H1 (cell line): Measurements from ENCODE around the gene TUBA8. TPM values are rescaled to one million over a fixed set of nuclear protein-coding genes. Genes with fewer than 3 reads are reported as not detected.

Experiments
- CTCF ChIA-PET: fragments of 300-600 bp; sonication (Branson Sonifier 250); formaldehyde crosslinking; loops from one replicate; lab custom pipeline; 2021; ENCODE audit not compliant: partially characterized antibody; lab: Charles Lee
- POLR2A ChIA-PET: fragments of 300-600 bp; sonication (Branson Sonifier 250); formaldehyde crosslinking; loops from one replicate; lab custom pipeline; 2021; ENCODE audit warnings: inconsistent platforms; ENCODE audit not compliant: partially characterized antibody; lab: Charles Lee
- DNase-seq, 2 experiments: peaks; one replicate each; pipeline versions ENCODE4 v3.0.0 to v3.0.0-alpha.2; 2010 to 2022; ENCODE audit warnings: low spot score in 2 of 2, low read depth in 1 of 2, mixed read lengths in 1 of 2
- FAIRE-seq: peaks from 2 replicates; lab custom pipeline; 2011; peaks lifted over from hg19 to GRCh38; lab: Jason Lieb, UNC
- H2AFZ ChIP-seq: 2 replicates; pipeline ENCODE4 v1.8.1; 2012; ENCODE audit warnings: low read length, inconsistent platforms
- H2AK5ac ChIP-seq: 2 replicates; pipeline ENCODE4 v1.6.1; 2013; ENCODE audit warnings: low read depth, low read length
- H2BK120ac ChIP-seq: replicated peaks from 2 replicates; pipeline ENCODE3; 2013; ENCODE audit warnings: low read depth, low read length, inconsistent platforms
- H2BK12ac ChIP-seq: 2 replicates; pipeline ENCODE4 v1.6.1; 2013; ENCODE audit warnings: low read depth, low read length
- H2BK15ac ChIP-seq: 2 replicates; pipeline ENCODE4 v1.6.1; 2013; ENCODE audit warnings: low read length
- H2BK20ac ChIP-seq: 2 replicates; pipeline ENCODE4 v1.6.1; 2013; ENCODE audit warnings: low read length
- H2BK5ac ChIP-seq: 2 replicates; pipeline ENCODE4 v1.6.1; 2013; ENCODE audit warnings: low read depth, low read length
- H3K14ac ChIP-seq: 2 replicates; pipeline ENCODE4 v1.6.1; 2013; ENCODE audit warnings: inconsistent platforms; ENCODE audit not compliant: insufficient read length
- H3K18ac ChIP-seq: 2 replicates; pipeline ENCODE4 v1.6.1; 2013; ENCODE audit warnings: low read length; ENCODE audit errors: extremely low read depth
- H3K23ac ChIP-seq: 2 replicates; pipeline ENCODE4 v1.6.1; 2013; ENCODE audit warnings: inconsistent platforms; ENCODE audit not compliant: insufficient read length
- H3K23me2 ChIP-seq: 2 replicates; pipeline ENCODE4 v1.6.1; 2013; ENCODE audit warnings: low read depth, low read length
- H3K27ac ChIP-seq: 2 replicates; pipeline ENCODE4 v1.6.1; 2011; ENCODE audit warnings: low read depth, low read length, inconsistent platforms
- H3K27me3 ChIP-seq, 4 experiments: replicated peaks in 1 of 4; 1 replicate in 1 of 4; 2 replicates in 3 of 4; pipeline versions ENCODE4 v1.6.1 to v1.8.1; 2011 to 2013; ENCODE audit warnings: low read length in 3 of 4, mild to moderate bottlenecking in 3 of 4, inconsistent platforms in 2 of 4, mixed read lengths in 2 of 4, moderate library complexity in 1 of 4; ENCODE audit not compliant: control insufficient read depth in 3 of 4, insufficient read depth in 3 of 4; ENCODE audit errors: extremely low read depth in 1 of 4
- H3K36me3 ChIP-seq, 4 experiments: 2 replicates each; pipeline versions ENCODE4 v1.6.1 to v1.8.1; 2011 to 2013; ENCODE audit warnings: mild to moderate bottlenecking in 4 of 4, low read length in 3 of 4, moderate library complexity in 2 of 4, control low read depth in 1 of 4, inconsistent platforms in 1 of 4; ENCODE audit not compliant: insufficient read depth in 4 of 4, control insufficient read depth in 2 of 4
- H3K4ac ChIP-seq: replicated peaks from 2 replicates; pipeline ENCODE3; 2013; ENCODE audit warnings: low read length, low read depth, mixed read lengths, inconsistent platforms; ENCODE audit not compliant: insufficient read length
- H3K4me1 ChIP-seq, 4 experiments: replicated peaks in 1 of 4; 1 replicate in 1 of 4; 2 replicates in 3 of 4; pipeline versions ENCODE4 v1.6.1 to v1.8.1; 2011 to 2013; ENCODE audit warnings: low read length in 3 of 4, inconsistent platforms in 2 of 4, mixed read lengths in 1 of 4; ENCODE audit not compliant: insufficient read depth in 4 of 4, control insufficient read depth in 3 of 4
- H3K4me2 ChIP-seq, 2 experiments: 2 replicates each; pipeline versions ENCODE4 v1.6.1 to v1.8.1; 2011 to 2013; ENCODE audit warnings: low read depth in 2 of 2, low read length in 2 of 2, control low read depth in 1 of 2, inconsistent platforms in 1 of 2, mild to moderate bottlenecking in 1 of 2; ENCODE audit not compliant: insufficient read depth in 1 of 2
- H3K4me3 ChIP-seq, 4 experiments: fragments of 200-600, 300-600 bp in 1 of 4; sonication (generic), shearing (Covaris generic), sonication (Bioruptor Twin) in 1 of 4; 2 replicates each; pipeline versions ENCODE4 v1.5.1 to v1.8.1; 2011 to 2016; ENCODE audit warnings: low read length in 4 of 4, low read depth in 3 of 4, control low read depth in 2 of 4, inconsistent platforms in 2 of 4, mild to moderate bottlenecking in 2 of 4, mixed read lengths in 1 of 4, moderate library complexity in 1 of 4; ENCODE audit not compliant: insufficient read depth in 2 of 4; ENCODE audit errors: extremely low read depth in 1 of 4
- H3K56ac ChIP-seq: replicated peaks from 2 replicates; pipeline ENCODE3; 2013; ENCODE audit warnings: low read depth, mild to moderate bottlenecking, mixed read lengths, low read length, inconsistent platforms; ENCODE audit not compliant: insufficient read length
- H3K79me1 ChIP-seq: 2 replicates; pipeline ENCODE4 v1.6.1; 2013; ENCODE audit warnings: low read depth, low read length, control low read depth
- H3K79me2 ChIP-seq, 2 experiments: 2 replicates each; pipeline versions ENCODE4 v1.6.1 to v1.8.1; 2012 to 2013; ENCODE audit warnings: low read length in 2 of 2, mild to moderate bottlenecking in 2 of 2, inconsistent platforms in 1 of 2; ENCODE audit not compliant: insufficient read depth in 2 of 2, control insufficient read depth in 1 of 2
- H3K9ac ChIP-seq, 4 experiments: replicated peaks in 1 of 4; 1 replicate in 1 of 4; 2 replicates in 3 of 4; pipeline versions ENCODE4 v1.6.1 to v1.8.1; 2011 to 2013; ENCODE audit warnings: low read depth in 3 of 4, low read length in 3 of 4, control low read depth in 2 of 4, mild to moderate bottlenecking in 2 of 4, moderate library complexity in 2 of 4, inconsistent platforms in 1 of 4; ENCODE audit errors: extremely low read depth in 1 of 4
- H3K9me3 ChIP-seq, 2 experiments: 2 replicates each; pipeline versions ENCODE4 v1.6.1 to v1.8.1; 2012 to 2013; ENCODE audit warnings: mild to moderate bottlenecking in 2 of 2, moderate library complexity in 2 of 2, control low read depth in 1 of 2, inconsistent platforms in 1 of 2, low read depth in 1 of 2, low read length in 1 of 2, mixed read lengths in 1 of 2; ENCODE audit not compliant: insufficient read depth in 2 of 2
- H4K20me1 ChIP-seq, 2 experiments: replicated peaks in 1 of 2; 2 replicates each; pipeline versions ENCODE3 to v1.8.1; 2011 to 2013; ENCODE audit warnings: inconsistent platforms in 2 of 2, low read length in 2 of 2, mild to moderate bottlenecking in 1 of 2; ENCODE audit not compliant: insufficient read depth in 2 of 2, control insufficient read depth in 1 of 2
- H4K5ac ChIP-seq: 2 replicates; pipeline ENCODE4 v1.6.1; 2013; ENCODE audit warnings: low read length, low read depth, mixed read lengths, inconsistent platforms; ENCODE audit not compliant: insufficient read length
- H4K8ac ChIP-seq: 2 replicates; pipeline ENCODE4 v1.8.0; 2013; ENCODE audit warnings: mild to moderate bottlenecking, moderate library complexity, low read length, inconsistent platforms; ENCODE audit not compliant: insufficient read depth; ENCODE audit errors: extremely low read depth
- H4K91ac ChIP-seq: replicated peaks from 2 replicates; pipeline ENCODE3; 2013; ENCODE audit warnings: low read length, mixed read lengths, inconsistent platforms; ENCODE audit not compliant: insufficient read length
- EP300 ChIP-seq, 2 experiments: IDR thresholded peaks; 1 replicate in 1 of 2; 2 replicates in 1 of 2; pipeline ENCODE4 v1.6.1; 2011 to 2012; ENCODE audit warnings: low read depth in 2 of 2, low read length in 2 of 2, mild to moderate bottlenecking in 2 of 2, borderline replicate concordance in 1 of 2, inconsistent platforms in 1 of 2, moderate library complexity in 1 of 2
- FOSL1 ChIP-seq: IDR thresholded peaks from 2 replicates; pipeline ENCODE4 v1.6.1; 2011; ENCODE audit warnings: mild to moderate bottlenecking, low read depth, low read length, moderate library complexity; ENCODE audit not compliant: insufficient read depth
- KDM4A ChIP-seq: IDR thresholded peaks from one replicate; pipeline ENCODE4 v1.7.1; 2012; ENCODE audit warnings: low read depth, mild to moderate bottlenecking, moderate library complexity, low read length, inconsistent platforms; ENCODE audit not compliant: severe bottlenecking
- RNF2 ChIP-seq: fragments of 200-900, 300-1000 bp; sonication (generic); IDR thresholded peaks from 2 replicates; pipeline ENCODE4 v1.7.1; 2016; ENCODE audit warnings: borderline replicate concordance, low read depth, mild to moderate bottlenecking, antibody characterized with exemption, low read length; ENCODE audit not compliant: poor library complexity, severe bottlenecking; ENCODE audit errors: missing control alignments
- RXRA ChIP-seq: IDR thresholded peaks from 2 replicates; pipeline ENCODE4 v1.6.1; 2011; ENCODE audit warnings: low read depth, mild to moderate bottlenecking, low read length, moderate library complexity; ENCODE audit not compliant: insufficient read depth
- TEAD4 ChIP-seq: IDR thresholded peaks from 2 replicates; pipeline ENCODE4 v1.6.1; 2012; ENCODE audit warnings: low read depth, low read length, inconsistent platforms, mixed read lengths
- WGBS, 2 experiments: shearing (Covaris generic) in 1 of 2; methylation state at CpG; one replicate each; pipeline versions ENCODE4 v1.1.6 to v1.1.7; 2013 to 2015; ENCODE audit warnings: low lambda C conversion rate in 2 of 2, mixed read lengths in 2 of 2, inconsistent platforms in 1 of 2, low coverage in 1 of 2, missing lambda C conversion rate in 1 of 2; ENCODE audit not compliant: insufficient replicate concordance in 2 of 2, insufficient coverage in 1 of 2, insufficient read length in 1 of 2; ENCODE audit errors: extremely low coverage in 1 of 2, missing lambda C conversion rate in 1 of 2; 5-methylcytosine and 5-hydroxymethylcytosine counted together
- polyA plus RNA-seq, 7 experiments: library from polyadenylated mRNA; depleted of rRNA in 3 of 7; stranded (reverse) in 5 of 7; unstranded in 2 of 7; fragments of >200 nt in 5 of 7; fragments of 200-250 nt in 2 of 7; gene quantifications; 1 replicate in 5 of 7; 2 replicates in 1 of 7; 4 replicates in 1 of 7; pipeline versions ENCODE4 v1.2.1 to v1.2.3, GENCODE V29; 2011 to 2013; ENCODE audit warnings: missing spikeins in 2 of 7, mixed read lengths in 2 of 7
- total RNA-seq: library from RNA; stranded (reverse); fragmentation: NEBNext Ultra II Directional; extraction: Animal tissue kit (Norgen Biotek cat#: 25700); gene quantifications from 2 replicates; pipeline ENCODE4 v1.2.1, GENCODE V29; 2021

Gene TUBA8
- total and polyA plus RNA-seq, 2 of the 8 experiments (the other 6 are each of a cell fraction or from before 2014, with no cell fraction given): 1.0 to 4.0 TPM

DNA sequence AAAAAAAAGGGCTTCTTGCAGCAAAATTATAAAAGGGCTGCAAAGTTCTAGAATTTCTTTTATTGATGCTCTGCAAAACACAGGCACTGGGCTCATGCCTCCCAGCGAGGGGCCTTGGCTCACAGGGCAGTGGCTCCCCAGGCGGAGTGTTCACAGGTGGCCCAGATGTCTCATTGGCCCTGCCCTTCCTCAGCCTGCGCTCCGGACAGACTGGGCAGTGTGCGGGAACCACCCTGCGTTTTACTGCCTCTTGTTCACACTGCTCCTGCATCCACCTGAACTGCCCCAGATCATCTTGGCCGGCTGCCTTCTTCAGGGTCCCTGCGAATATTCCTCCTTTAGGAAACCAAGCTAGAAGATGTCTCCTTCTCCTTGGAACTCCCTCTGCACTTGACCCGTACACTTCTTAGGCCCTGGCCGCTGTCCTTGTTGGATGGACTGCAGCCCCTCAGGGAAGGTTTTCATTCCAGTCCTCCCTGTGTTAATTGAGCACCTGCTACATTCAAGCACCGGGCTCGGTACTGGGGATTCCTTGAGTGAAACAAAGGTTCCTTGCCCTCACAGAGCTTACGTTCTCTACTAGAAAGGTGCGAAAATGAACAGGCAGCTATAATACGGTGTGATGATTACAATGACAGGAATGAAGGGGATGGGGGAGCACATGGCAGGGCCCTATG is 4.5 kb downstream of the TUBA8 start:
- H3K79me1 ChIP-seq: no peaks in the 10 kb centered on the region
- no peak overlapping the region for H4K5ac ChIP-seq
- no peak overlapping the region for H2BK5ac ChIP-seq
- no peak overlapping the region for H3K18ac ChIP-seq
- H3K23ac ChIP-seq: no peak overlapping the region
- H3K27ac ChIP-seq: no peak overlapping the region
- no peak overlapping the region for H2AFZ ChIP-seq
- WGBS, 2 experiments: 93% methylated on average over 15 of the region's 15 CpGs; no CpG with 5 or more reads in 1 of the 2 experiments
- no peaks in the 10 kb centered on the region for H3K79me2 ChIP-seq
- no peak overlapping the region for H2BK20ac ChIP-seq
- H3K56ac ChIP-seq: no peak overlapping the region
- no peaks in the 10 kb centered on the region for H4K20me1 ChIP-seq
- no peak for DNase-seq
- ChIA-PET POLR2A (no interaction called here), CTCF (interaction anchor here (3.0 kb wide), 1 partner anchor 42 kb away, joined by 15 read pairs; no protein-coding TSS in a partner anchor)
- H3K4me1 ChIP-seq: peaks cover 0 to 7% (median 4%) of the 10 kb centered on the region in 4 experiments; a peak in 5 of 7 replicates
- H3K4ac ChIP-seq: no peak overlapping the region
- peaks cover 9% of the 10 kb centered on the region; the same call in 1 of the 2 replicates for H3K23me2 ChIP-seq
- no peak for FAIRE-seq
- H3K4me2 ChIP-seq: no peak overlapping the region
- H3K9ac ChIP-seq: no peak overlapping the region
- H4K91ac ChIP-seq: no peak overlapping the region
- H3K27me3 ChIP-seq: peaks cover 5 to 23% (median 17%) of the 10 kb centered on the region in 4 experiments
- H2BK12ac ChIP-seq: no peak overlapping the region
- H3K9me3 ChIP-seq: no peaks in the 10 kb centered on the region
- no peak overlapping the region for H2BK15ac ChIP-seq
- H2AK5ac ChIP-seq: no peak overlapping the region
- no peak overlapping the region for H3K14ac ChIP-seq
- no peak overlapping the region for H4K8ac ChIP-seq
- H2BK120ac ChIP-seq: no peak overlapping the region
- H3K4me3 ChIP-seq: no peak overlapping the region
- H3K36me3 ChIP-seq: no peaks in the 10 kb centered on the region
- TF ChIP-seq EP300 (IDR thresholded peaks at IDR 0.05; ENCODE audit: borderline replicate concordance in 1 of 2, low read depth in 2 of 2, low read length in 2 of 2): no peak
- TF ChIP-seq TEAD4: no peak
- no peak for TF ChIP-seq RXRA
- no peak for TF ChIP-seq KDM4A
- TF ChIP-seq RNF2: no peak
- no peak for TF ChIP-seq FOSL1
